ENCODE measurements around the gene GSN.

Gene GSN

GRCh38 chr9:121266906-121267650 lies 884 bp upstream of the GSN start:
- H3K79me2 ChIP-seq (ENCODE audit: insufficient read depth, low read length), result peaks cover 12% of the 10 kb centered on the region
- H3K9ac ChIP-seq (ENCODE audit: low read depth, low read length, poor library complexity, severe bottlenecking), result peak overlapping the region; percentile 63
- no peaks in the 10 kb centered on the region for H4K20me1 ChIP-seq (ENCODE audit: insufficient read depth, low read length, poor library complexity, severe bottlenecking)
- H3K4me2 ChIP-seq (ENCODE audit: low read depth, low read length, poor library complexity, severe bottlenecking), result peak overlapping the region; percentile 96
- TF ChIP-seq EZH2phosphoT487 (IDR thresholded peaks at IDR 0.05; ENCODE audit: borderline replicate concordance) (no peak), CTCF (conservative IDR thresholded peaks at IDR 0.05; ENCODE audit: low read length) (no peak)
- no peaks in the 10 kb centered on the region for H3K27me3 ChIP-seq (ENCODE audit: insufficient read depth, low read length, poor library complexity, severe bottlenecking)
- peak overlapping the region; percentile 83 for H3K4me3 ChIP-seq (ENCODE audit: low read length, poor library complexity, severe bottlenecking)
- peaks cover 43% of the 10 kb centered on the region for H3K4me1 ChIP-seq (ENCODE audit: insufficient read depth, low read length, poor library complexity, severe bottlenecking)
- no peaks in the 10 kb centered on the region for H3K9me3 ChIP-seq (ENCODE audit: insufficient read depth, low read depth, low read length)
- H3K9me2 ChIP-seq (replicated peaks; ENCODE audit: low read depth, low read length), result no peaks in the 10 kb centered on the region
- H3K36me3 ChIP-seq (ENCODE audit: insufficient read depth, low read length), result no peaks in the 10 kb centered on the region
- H2AFZ ChIP-seq (ENCODE audit: low read length), result no peak overlapping the region
- peaks cover 3% of the 10 kb centered on the region; the same call in 1 of the 2 replicates for H3F3A ChIP-seq (ENCODE audit: low read depth)

DNA sequence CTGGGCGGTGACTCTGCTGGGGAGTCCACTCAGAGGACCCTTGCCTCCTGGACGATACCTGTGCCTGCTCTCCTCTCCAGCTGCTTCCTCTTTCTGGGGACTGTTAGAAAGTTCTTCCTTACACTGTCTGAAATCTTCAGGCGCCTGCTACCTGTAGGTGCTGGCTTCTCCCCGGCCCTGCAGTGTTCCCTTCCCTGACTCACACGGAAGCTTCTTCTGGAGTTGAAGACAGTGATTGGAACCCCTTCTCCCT lies 562 bp downstream of the GSN start:
- Histone ChIP-seq H3K4me3 (ENCODE audit: low read length, poor library complexity, severe bottlenecking) (peak overlapping the region; percentile 83), H3K9me3 (ENCODE audit: insufficient read depth, low read depth, low read length) (no peaks in the 10 kb centered on the region), H3K4me1 (ENCODE audit: insufficient read depth, low read length, poor library complexity, severe bottlenecking) (peaks cover 55% of the 10 kb centered on the region), H3K79me2 (ENCODE audit: insufficient read depth, low read length) (peaks cover 12% of the 10 kb centered on the region), H3K9me2 (replicated peaks; ENCODE audit: low read depth, low read length) (no peaks in the 10 kb centered on the region), H4K20me1 (ENCODE audit: insufficient read depth, low read length, poor library complexity, severe bottlenecking) (no peaks in the 10 kb centered on the region), H3F3A (ENCODE audit: low read depth) (peaks cover 3% of the 10 kb centered on the region; the same call in 1 of the 2 replicates), H3K9ac (ENCODE audit: low read depth, low read length, poor library complexity, severe bottlenecking) (peak overlapping the region; percentile 80), H3K27me3 (ENCODE audit: insufficient read depth, low read length, poor library complexity, severe bottlenecking) (no peaks in the 10 kb centered on the region), H3K36me3 (ENCODE audit: insufficient read depth, low read length) (no peaks in the 10 kb centered on the region), H3K4me2 (ENCODE audit: low read depth, low read length, poor library complexity, severe bottlenecking) (peak overlapping the region; percentile 96), H2AFZ (ENCODE audit: low read length) (peak overlapping the region; percentile 67; the same call in 1 of the 2 replicates)
- TF ChIP-seq EZH2phosphoT487 (IDR thresholded peaks at IDR 0.05; ENCODE audit: borderline replicate concordance) (no peak), CTCF (conservative IDR thresholded peaks at IDR 0.05; ENCODE audit: low read length) (no peak)

DNA sequence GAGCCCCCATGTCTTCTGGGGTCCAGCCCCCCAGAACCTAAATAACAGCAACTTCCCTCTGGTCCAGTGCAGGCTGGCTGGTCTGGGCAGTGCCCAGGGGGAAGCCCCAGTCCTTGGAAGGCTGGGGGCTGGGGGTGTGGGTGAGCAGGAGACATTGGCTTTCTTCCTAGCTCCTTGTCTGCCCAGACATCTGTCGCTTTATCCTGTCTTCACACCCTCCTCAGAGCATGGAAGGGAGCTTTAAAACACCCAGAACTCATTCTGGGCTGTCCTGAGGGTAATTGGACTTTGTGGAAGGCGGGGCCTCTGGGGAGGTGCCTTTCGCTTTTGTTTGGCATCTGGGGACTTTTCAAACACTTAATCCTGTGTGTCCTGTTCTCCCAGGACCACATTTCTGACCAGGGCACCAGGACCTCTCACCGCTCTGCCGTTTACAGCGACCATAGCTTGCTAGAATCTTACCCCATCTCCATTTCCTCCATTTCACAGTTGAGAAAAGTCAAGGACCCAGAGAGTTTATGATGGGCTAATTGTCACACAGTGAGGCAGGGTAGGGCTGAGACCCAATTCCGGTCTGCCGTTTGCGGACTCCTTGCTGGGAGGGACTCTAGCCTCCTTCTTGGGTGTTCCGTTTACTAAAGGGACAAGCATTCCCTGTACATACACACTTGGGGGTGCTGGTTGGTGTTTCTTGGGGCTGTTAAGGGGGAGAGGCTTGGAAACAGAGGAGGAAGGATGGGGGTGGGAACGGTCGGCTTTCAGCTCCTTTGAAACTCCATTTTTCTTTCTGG lies 1.1 kb downstream of the GSN start:
- Histone ChIP-seq H2AFZ (ENCODE audit: low read length) (0 out of 2 replicates have a peak overlapping the region, but pooled peaks have one; percentile 67), H3K9me2 (replicated peaks; ENCODE audit: low read depth, low read length) (no peaks in the 10 kb centered on the region), H3K79me2 (ENCODE audit: insufficient read depth, low read length) (peaks cover 12% of the 10 kb centered on the region), H3K27me3 (ENCODE audit: insufficient read depth, low read length, poor library complexity, severe bottlenecking) (no peaks in the 10 kb centered on the region), H3K4me3 (ENCODE audit: low read length, poor library complexity, severe bottlenecking) (peak overlapping the region; percentile 83), H3K9me3 (ENCODE audit: insufficient read depth, low read depth, low read length) (no peaks in the 10 kb centered on the region), H3K36me3 (ENCODE audit: insufficient read depth, low read length) (no peaks in the 10 kb centered on the region), H3K9ac (ENCODE audit: low read depth, low read length, poor library complexity, severe bottlenecking) (peak overlapping the region; percentile 80), H4K20me1 (ENCODE audit: insufficient read depth, low read length, poor library complexity, severe bottlenecking) (no peaks in the 10 kb centered on the region), H3K4me2 (ENCODE audit: low read depth, low read length, poor library complexity, severe bottlenecking) (peak overlapping the region; percentile 96), H3F3A (ENCODE audit: low read depth) (peaks cover 3% of the 10 kb centered on the region; the same call in 1 of the 2 replicates), H3K4me1 (ENCODE audit: insufficient read depth, low read length, poor library complexity, severe bottlenecking) (peaks cover 59% of the 10 kb centered on the region)
- TF ChIP-seq CTCF (conservative IDR thresholded peaks at IDR 0.05; ENCODE audit: low read length) (no peak), EZH2phosphoT487 (IDR thresholded peaks at IDR 0.05; ENCODE audit: borderline replicate concordance) (no peak)
